Left hindlimb (tissue), 1 donor: ENCODE measurements around the gene PSMA6.
A peak's percentile ranks its signal among the peaks of the same experiment; 100 is the strongest.
"Not testable (repeated sequence)": the region's sequence is repeated elsewhere in the genome, so short reads cannot be mapped to it uniquely, and the experiment has no call there.

Experiments used
- DNase-seq: peaks from one replicate; pipeline ENCODE4 v3.0.0-alpha.2; 2018

Gene PSMA6

DNA sequence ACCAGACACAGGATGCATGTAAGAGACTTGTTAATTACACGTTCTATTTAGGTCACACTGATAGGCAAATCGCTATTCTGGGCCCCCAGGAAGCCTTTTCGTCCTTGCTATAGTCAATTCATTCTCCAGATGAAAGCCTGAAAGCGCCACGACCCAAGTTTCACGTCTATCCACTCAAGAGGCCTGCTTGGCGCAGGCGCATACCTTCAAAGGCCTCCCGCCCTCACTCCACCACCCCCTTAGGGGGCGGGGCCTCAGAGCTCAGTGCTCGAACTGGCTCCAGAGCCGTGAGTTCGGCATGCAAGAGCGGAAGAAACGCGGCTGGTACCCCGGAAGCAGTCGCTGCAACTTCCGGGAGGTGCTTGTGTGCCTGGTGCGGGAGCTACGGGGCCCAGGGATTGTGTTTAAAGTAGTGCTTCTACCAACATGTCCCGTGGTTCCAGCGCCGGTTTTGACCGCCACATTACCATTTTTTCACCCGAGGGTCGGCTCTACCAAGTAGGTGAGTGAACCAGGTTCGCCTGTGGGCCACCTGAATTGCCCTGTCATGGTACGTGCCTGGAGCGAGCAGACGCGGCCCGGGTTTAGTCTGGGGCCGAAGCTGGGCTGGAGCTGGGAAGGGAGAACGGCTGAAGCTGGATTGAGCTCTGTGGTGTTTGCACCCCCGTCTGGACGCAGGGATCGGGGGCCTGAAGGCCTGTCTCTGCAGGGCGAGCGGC is at the start of gene PSMA6:
TSS of gene PSMA6 (plus strand) at position 332 of the 719 bp plus-strand sequence. CDS start at position 427, 95 bp downstream.
- peak; percentile 99 for DNase-seq

DNA sequence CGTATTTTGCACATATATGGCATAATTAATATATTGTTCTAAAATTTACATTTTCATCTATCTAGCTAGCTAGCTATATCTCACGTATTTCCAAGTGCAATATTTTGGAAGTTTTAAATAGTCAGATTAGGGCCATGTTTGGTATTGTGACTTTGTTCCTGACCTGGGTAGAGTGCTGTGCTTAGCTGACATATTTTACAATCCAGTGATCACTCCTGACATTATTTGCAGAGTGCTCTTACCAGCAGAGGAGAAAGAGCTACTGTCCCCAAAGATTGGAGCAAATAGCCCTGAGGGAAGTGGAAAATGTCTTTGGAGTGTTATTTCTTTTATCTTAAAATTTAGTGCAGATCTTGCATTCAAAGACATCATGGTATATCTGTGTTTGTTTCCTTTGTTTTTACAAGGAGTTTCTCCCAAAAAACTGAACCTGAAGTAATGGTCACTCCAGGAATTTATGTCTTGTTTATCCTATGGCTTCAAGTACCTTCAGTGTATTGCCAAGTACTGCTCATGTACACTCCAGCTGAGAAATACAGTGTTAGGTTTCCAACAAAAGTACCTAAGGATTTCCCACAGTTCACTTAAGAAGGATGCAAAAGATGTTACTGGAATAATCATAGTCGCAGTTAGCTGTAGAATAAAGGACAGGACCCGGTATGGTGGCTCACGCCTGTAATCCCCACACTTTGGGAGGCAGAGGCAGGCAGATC is 49.4 kb upstream of the PSMA6 start:
- DNase-seq, result no peak

DNA sequence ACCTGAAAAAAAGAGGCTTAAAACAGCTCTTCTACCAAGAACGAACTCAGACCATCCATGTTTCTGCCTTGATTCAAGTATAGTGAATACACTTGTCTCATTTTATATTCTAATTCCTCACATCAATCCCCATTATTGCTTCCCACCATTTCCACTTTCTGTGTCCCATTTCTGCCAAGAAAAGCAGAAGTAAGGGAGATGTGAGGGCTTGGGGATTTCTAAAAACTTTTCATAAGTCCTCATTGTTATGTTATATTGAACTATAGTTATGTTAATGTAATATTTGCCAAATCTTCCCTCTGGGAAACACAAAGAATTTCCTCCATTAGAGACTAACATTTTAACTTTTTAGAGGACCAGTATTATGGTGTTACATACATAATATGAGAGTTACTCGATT is 48.2 kb upstream of the PSMA6 start:
- no peak for DNase-seq

DNA sequence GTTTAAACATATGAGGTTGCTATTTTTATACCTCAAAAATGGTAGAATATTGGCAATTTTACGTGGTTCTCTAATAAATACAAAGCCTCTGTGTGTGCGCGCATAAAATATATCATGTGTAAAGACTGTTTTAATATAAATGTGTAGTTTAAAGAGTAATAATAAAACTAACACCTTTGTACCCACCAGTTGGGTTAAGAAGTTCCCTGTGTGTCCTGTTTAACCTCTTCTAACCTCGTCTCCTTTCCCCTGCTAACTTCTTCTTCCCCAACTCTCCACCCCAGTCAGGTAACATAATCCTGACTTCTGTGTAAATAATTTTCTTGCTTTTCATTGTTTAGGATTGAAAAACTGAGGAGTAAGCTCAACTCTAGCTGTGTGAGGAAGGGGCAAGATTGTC is 47.6 kb upstream of the PSMA6 start:
- DNase-seq, result no peak

DNA sequence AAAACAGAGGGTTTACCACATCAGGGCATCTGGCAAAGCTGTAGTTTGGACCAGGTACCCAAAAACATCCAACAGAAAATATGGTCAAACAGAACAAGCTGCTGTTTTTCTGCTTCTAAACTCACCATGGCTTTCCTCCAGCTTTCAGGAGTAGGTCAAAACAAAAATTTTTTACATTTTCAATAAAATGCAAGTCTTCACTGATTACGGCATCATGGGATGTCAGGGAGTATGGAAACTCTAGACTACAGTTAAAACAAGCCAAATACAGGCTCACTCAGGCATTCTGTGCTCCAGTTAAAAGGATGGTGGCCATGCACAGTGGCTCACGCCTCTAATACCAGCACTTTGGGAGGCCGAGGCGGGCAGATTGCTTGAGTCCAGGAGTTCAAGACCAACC is 47.1 kb upstream of the PSMA6 start:
- no peak for DNase-seq

DNA sequence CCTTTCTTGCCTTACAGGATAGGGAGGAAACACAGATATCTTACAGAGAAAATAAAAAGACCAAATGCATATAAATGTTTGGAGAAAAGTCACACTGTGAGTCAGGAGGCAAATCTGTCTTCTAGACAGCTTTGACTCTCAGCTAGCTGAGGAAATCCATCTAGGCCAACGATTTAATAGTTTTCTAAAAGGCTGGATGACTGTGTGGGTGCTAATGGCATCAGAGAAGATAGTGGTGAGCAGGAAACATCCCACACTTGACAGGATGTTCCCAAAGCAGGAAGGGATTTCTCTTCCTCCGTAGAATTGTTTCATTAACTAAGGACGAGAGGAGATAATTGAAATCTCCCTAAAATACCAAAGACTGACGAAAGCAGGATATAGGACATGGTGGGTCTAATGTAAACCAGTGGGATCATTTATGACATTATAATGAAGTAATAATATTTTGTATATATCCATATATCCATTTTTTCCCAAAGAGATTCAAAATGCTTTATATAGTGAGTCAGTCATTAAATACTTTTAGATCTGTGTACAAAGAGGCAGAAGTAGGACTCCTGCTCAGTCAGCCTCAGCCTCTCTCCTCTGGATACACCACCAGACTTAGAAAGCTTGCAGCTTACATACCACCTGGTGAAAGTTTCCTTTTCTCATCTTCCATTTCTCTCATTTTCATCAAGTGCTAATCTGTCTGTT is 44.3 kb upstream of the PSMA6 start:
- DNase-seq, result no peak

DNA sequence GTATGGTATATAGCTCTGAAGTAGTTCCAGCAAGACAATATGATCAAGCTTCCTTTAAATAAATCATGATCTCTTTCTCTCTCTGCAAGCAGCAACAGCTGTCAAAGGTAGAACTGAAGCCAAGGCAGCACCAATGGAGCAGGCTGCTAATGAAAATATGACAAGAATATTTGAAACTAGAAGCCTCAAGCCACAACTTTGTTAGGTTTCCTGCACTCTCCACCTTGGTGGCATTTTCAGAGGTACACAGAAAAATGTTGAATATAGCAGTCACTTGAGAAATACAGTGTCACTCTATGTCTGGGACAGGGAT is 43.8 kb upstream of the PSMA6 start:
- DNase-seq, result no peak

DNA sequence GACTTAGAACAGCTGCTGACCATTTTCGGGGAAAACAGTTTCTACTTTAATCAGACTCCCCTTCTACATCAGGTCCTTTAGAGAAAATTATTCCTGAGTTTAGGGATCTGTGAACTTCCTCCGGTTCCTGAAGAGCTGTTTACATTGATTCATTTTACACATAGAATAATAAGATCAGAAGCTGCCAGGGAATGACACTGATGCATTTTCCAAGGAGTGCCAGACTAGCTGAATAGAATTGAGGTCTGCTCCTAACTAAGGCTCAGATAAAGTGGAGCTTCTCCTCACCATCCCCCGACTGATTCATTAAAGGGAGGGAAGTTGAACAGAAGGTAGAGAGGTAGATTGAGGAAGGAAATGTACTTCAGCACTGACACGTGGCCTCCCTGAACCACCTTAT is 41.9 kb upstream of the PSMA6 start:
- DNase-seq, result no peak

DNA sequence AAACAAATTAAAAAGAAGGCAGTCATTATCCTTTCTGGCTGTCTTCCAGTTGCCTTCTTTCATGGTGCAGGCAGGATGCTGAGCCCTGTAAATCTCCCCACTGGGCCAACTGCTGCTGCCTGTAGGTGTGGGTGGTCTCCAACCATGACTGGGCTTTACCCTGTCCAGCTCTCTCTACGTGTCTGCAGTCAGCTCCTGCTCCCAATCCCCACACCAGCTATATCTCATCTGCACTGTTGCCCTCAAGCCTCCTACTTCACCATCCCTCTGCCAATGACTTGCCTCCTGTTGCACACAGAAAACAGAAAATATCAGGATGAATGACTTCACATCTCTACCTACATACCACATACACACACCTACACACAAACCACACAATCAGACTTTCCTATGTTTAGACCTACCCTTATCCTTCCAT is 39.7 kb upstream of the PSMA6 start:
- no peak for DNase-seq

DNA sequence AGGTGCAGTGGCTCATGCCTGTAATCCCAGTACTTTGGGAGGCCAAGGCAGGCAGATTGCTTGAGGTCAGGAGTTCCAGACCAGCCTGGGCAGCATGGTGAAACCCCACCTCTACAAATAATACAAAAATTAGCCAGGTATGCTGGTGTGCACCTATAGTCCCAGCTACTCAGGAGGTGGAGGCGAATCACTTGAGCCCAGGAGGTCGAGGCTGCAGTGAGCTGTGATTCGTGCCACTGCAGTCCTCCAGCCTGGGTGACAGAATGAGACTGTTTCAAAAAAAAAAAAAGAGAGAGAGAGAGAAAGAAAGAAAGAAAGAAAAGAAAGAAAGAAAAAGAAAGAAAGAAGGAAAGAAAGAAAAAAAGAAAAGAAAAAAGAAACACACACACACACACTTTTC is 39.1 kb upstream of the PSMA6 start:
- DNase-seq, result not testable (repeated sequence)

DNA sequence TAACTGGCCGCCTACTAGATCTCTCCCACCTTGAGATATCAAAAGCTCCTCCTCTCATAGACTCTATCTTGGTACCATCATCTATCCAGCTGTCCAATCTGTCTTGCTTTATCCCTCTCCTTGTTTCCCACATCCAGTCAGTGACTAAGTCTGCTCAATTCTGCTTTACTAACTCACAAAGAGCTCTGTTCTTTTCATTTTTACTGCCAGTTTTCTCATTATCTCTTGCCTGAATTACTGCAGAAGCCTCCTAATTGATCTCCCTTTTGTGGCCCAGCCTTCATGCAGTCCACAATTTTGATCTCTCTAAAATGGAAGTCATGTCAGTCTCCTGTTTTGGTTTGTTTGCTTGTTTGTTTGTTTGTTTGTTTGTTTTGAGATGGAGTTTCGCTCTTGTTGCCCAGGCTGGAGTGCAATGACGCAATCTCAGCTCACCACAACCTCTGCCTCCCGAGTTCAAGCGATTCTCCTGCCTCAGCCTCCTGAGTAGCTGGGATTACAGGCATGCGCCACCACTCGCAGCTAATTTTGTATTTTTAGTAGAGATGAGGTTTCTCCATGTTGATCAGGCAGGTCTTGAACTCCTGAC is 38.1 kb upstream of the PSMA6 start:
- DNase-seq, result not testable (repeated sequence)

DNA sequence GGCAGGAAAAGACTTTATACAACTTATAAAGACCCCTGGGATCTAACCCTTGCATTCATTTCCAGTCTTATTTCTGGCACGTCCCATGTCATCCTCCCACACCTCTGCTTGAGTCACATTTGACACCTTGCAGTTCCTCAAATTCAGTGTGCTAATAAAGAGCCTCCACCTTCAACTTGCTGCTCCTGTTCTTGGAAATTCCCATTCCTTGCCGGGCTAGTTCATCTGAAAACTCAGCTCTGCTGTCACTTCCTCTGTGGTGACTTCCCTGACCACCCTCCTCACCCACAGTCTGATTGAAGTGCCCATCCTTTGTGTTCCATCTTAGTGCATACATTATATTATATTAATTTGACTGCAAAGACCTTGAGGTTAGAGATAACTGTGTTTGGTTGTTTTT is 37.4 kb upstream of the PSMA6 start:
- DNase-seq, result no peak

DNA sequence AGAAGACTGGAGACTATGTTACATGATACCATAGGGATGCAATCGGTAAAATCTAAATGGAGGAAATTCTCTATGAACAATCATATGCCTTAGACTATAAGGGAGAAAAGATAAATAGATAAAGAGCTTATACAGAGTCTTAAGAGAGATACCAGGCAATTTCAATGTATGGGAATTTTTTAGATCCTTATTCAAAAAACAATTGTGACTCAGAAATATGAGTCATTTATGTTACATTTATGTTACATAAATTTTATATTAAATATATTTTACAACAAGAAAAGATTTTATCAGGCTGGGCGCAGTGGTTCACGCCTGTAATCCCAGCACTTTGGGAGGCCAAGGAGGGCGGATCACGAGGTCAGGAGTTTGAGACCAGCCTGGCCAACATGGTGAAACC is 36.5 kb upstream of the PSMA6 start:
- DNase-seq, result no peak

DNA sequence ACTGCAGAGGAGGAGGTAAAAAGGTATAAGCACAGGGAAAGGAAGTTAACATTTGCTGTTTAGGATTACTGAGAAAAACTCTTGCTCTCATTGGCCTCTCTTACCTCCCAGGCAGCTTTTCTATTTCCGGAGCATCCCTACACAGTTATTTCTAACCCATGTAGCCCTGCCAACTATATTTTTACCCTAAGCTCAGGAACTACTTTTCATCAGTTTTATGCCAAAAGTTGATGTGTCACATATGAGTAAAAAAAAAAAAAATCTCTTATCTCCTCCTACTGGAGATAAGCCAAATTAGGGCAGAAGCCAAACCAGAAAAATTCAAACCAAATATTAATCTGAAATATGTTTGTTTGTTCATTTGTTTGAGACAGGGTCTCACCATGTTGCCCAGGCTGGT is 34.4 kb upstream of the PSMA6 start:
- DNase-seq, result no peak

DNA sequence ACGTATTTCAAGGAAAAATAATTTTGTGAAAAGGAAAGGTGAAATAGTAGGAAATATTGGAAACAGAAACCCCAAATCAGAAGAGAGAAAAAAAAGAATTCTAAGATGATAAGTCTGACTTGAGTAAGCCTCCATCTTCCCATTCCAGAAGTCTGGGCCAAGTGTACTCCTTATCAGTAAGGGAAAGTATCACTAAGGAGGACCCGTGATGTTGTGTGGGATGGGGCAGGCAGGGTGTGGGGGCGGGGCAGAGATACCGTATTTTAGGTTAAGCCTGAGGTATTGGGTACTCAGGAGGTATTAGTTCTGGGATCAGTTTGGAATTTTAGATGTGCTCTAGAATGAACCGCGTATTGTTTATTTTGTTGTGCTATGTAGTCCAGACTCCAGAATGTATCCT is 33.8 kb upstream of the PSMA6 start:
- DNase-seq, result no peak

DNA sequence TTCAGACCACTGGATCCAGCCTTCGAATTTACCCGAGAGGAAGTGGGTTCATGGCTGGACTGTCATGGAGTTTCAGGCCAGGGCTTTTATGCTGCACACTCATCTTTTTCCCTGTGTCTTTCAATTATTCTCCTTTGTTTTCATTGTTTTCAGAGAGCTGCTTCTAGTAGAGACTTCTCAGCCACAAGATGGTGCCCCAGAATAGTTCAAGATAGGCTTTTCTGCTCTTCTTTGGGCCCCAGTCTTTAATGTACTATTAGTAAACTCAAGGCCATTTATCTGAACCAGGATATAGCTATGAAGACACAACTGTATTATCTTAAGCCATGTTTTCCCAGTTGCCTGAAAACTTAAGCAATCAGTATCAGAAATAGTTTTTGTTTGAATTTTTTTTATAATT is 30.4 kb upstream of the PSMA6 start:
- DNase-seq, result no peak

DNA sequence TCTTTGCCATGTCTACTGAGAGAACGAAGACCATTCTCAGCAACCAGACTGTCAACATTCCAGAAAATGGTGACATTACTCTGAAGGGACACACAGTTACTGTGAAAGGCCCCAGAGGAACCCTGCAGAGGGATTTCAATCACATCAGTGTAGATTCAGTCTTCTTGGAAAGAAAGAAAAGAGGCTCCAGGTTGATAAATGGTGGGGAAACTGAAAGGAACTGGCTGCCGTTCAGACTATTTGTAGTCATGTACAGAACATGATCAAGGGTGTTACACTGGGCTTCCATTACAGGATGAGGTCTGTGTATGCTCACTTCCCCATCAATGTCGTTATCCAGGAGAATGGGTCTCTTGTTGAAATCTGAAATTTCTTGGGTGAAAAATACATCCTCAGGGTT is 29.7 kb upstream of the PSMA6 start:
- no peak for DNase-seq

DNA sequence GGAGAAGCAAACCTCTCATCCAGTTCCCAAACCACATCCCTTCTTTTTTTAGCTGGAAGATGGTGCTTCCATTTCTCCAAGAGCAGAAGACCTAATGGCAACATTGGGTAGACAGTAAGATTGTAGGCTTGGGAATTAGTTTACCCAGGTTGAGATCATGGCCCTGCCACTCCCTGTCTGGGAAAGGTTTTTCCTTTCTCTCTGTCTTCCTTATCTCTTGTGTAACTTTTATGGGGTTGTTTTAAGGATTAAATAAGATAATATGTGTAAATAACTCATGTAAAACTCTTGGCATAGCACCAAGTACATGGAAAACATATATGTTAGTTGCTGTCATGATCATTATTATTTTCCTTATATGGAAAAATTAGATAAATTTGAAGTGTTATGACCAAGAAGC is 23.2 kb upstream of the PSMA6 start:
- DNase-seq, result no peak

DNA sequence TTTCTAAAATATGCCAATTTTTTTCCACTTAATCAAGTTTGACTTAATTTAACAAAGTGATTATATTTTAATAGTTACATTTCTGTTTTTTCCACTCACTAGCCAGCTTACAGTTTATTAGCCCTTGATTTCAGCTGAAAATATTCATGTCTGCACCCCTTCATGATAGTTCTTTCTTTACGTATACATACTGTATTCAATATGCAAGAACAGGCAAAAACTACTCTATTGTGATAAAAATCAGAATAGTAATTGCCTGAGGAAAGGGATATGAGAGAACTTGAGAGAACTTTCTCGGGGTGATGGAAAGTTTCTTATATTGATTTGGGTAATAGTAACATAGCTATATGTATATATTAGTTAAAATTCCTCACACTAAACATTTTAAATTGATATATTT is 17.4 kb upstream of the PSMA6 start:
- DNase-seq, result no peak

DNA sequence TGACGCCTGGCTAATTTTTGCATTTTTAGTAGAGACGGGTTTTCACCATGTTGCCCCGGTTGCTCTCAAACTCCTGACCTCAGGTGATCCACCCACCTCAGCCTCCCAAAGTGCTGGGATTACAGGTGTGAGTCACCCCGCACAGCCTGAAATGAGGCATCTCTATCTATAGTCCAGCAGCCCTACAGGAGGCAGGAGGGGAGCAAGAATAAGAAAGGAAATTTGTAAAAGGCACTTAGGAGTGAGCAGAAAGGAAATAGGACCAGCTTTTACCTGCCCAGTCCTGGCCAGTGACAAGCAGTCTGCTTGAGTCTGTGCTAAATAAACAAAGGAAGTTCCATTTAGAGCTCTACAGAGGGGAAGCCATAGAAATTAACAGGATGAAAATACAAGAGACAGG is 15.0 kb upstream of the PSMA6 start:
- DNase-seq, result no peak

DNA sequence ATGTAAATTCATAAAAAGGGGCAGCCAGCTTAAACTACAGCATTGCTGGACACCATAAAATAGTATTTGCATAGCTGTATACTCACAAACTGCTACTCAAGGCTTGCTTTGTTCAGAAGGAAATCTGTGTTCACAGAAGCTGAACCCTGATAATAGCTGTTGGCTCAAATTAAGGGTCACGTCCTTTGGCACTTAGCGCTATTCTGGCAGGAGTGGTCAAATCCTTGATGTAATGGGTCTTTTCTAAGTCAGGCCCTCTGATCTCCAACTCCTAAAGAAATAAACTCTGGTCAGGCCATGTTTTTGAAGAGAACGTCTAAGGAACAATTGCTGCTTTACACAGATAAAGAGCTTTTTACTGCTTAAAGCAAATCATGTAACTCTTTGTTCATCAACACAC is 12.8 kb upstream of the PSMA6 start:
- no peak for DNase-seq

DNA sequence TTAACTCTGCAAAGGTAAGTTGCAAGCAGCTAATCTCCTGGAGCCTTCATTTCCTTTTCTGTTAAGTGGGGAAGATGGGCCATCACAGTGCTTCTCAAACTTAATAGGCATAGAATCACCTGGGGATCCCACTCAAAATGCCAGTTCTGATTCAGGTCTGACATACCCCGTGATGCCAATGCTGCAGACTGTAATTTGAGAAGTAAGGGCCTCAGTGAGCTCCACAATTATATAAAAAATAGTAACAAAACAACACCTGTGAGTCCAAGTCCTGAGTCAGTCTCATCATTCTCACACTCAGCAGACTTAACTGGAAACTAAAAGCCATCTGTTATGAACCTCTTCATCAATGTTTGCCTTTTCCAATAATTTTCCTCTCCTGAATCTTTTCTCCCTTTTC is 10.8 kb upstream of the PSMA6 start:
- DNase-seq, result no peak

DNA sequence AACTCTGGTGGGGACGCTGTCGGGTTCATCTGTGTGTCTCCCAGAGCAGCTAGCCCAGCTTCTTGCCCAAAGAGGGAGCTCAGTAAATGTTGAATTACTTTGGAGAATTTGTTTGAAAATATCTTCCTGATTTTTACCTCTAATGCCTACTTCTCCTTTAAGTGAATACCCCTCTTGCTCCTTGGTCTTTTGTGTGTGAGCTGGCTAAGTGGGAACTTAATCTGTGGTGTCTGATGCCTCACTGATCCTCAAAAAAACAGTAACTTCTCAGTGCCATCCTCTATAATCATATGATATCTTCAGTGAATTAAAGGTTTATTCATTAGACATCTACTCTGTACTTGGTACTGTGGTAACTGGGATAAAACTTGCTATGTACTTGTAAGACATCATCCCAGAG is 7.7 kb upstream of the PSMA6 start:
- DNase-seq, result no peak
